ENCODE measurements around the gene SLC16A8. TPM values are rescaled to one million over a fixed set of nuclear protein-coding genes. Genes with fewer than 3 reads are reported as not detected.

The SLC16A8 gene
- total and polyA plus RNA-seq, 4 donors: 0.32 to 0.64 (median 0.39) TPM; not detected in 1

DNA sequence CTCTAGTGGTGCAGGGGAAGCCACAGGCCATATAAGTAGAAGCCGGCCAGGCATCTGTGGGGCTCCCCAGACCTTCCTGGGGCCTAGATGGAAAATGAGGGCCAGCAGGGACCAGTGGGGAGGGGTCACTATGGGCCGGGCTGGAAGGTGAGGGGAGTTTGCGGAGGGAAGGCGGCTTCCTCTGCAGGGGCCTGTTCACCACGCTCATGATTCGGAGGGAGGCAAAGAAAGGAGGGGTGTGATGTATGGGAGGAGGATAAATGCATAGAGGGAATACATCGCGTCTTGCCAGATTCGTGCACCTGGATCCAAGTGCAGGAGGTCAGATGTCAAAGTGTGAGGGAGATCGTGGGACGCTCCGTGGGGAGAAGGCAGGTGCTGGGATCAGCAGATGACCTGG is 6.9 kb downstream of the SLC16A8 start:
- no peak overlapping the region for H3K4me3 ChIP-seq
- peaks cover 0 to 28% (median 8%) of the 10 kb centered on the region in 4 donors for H3K36me3 ChIP-seq (ENCODE audit: control insufficient read depth in 4 of 4, insufficient read depth in 4 of 4, low read length in 4 of 4)
- DNase-seq (no peak), ATAC-seq (ENCODE audit: insufficient read depth, low FRiP score) (no peak)
- H3K9ac ChIP-seq (ENCODE audit: insufficient read depth in 1 of 2, low read length in 2 of 2): no peak overlapping the region
- H3K27me3 ChIP-seq (ENCODE audit: control insufficient read depth in 3 of 3, insufficient read depth in 3 of 3, low read length in 2 of 3): peaks cover 0 to 9% (median 6%) of the 10 kb centered on the region in 3 donors
- 88 to 92% methylated on average over 12 of the region's 12 CpGs for WGBS, 2 donors
- peaks cover 0 to 4% (median 0%) of the 10 kb centered on the region in 4 donors for H3K9me3 ChIP-seq (ENCODE audit: control insufficient read depth in 4 of 4, insufficient read depth in 3 of 4, low read length in 3 of 4)
- H3K27ac ChIP-seq (ENCODE audit: low read depth in 1 of 2, low read length in 1 of 2): no peak overlapping the region
- TF ChIP-seq, protein P1, sequence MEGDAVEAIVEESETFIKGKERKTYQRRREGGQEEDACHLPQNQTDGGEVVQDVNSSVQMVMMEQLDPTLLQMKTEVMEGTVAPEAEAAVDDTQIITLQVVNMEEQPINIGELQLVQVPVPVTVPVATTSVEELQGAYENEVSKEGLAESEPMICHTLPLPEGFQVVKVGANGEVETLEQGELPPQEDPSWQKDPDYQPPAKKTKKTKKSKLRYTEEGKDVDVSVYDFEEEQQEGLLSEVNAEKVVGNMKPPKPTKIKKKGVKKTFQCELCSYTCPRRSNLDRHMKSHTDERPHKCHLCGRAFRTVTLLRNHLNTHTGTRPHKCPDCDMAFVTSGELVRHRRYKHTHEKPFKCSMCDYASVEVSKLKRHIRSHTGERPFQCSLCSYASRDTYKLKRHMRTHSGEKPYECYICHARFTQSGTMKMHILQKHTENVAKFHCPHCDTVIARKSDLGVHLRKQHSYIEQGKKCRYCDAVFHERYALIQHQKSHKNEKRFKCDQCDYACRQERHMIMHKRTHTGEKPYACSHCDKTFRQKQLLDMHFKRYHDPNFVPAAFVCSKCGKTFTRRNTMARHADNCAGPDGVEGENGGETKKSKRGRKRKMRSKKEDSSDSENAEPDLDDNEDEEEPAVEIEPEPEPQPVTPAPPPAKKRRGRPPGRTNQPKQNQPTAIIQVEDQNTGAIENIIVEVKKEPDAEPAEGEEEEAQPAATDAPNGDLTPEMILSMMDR (IDR thresholded peaks at IDR 0.05; ENCODE audit: control extremely low read depth, extremely low read depth): no peak
- H3K4me1 ChIP-seq (ENCODE audit: control insufficient read depth in 5 of 5, insufficient read depth in 5 of 5, low read length in 5 of 5): peaks cover 0 to 13% (median 0%) of the 10 kb centered on the region in 5 donors

DNA sequence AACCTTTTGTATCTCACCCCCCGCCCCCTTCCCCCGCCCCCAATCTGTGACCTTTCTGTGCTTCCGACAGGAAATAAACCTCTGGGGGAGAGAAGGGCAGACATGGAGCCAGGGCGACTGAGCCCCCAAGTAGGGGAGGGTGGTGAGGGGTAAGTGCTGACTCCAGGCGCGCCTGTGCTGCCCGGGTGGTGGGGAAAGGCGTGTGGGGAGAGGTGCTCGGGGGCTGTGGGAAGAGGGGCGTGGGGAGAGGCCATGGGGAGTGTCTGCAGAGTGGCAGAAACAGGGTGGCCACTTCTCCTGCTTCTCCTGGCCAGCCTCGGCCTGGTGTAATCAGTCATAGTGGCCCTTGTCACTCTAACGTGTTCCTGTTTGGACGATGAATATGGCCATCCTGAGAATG is 8.0 kb downstream of the SLC16A8 start:
- H3K36me3 ChIP-seq (ENCODE audit: control insufficient read depth in 4 of 4, insufficient read depth in 4 of 4, low read length in 4 of 4): peaks cover 0 to 37% (median 8%) of the 10 kb centered on the region in 4 donors
- WGBS, 2 donors: 88 to 91% methylated on average over 13 of the region's 13 CpGs

DNA sequence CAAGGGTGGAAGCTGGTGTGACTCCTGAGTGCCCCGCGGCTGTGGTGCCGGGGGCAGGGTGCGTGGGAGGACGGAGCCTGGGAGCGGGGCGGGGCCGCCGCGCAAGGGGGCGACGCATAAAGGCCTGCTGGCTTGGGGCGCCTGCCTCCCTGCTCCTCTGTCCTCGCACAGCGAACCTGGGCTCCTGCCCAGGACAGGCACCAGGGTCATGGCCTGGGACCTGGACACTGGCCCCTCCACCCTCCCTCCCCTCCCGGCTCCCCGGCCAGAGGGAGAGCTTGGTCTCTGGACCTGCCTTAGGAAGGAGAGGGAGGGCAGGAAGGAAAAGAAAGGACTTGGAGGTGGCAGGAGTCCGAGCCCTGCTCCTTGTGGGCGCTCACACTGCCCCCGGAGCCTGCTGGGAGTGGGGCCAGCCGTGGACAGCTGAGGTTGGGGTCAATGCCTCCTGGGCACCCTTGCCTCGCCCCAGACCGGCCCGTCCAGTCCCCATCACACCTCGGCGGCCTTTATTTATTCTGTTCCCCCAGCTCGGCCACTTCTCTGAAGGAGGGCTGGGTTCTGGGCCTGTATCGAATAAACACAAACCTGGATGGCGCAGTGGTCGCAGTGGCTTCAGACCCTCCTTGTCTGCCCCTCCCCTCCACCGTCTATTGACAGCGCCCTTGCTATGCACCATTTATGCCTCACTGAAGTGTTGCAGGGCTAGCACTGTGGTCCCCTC is 8.7 kb downstream of the SLC16A8 start:
- Histone ChIP-seq H3K27me3 (ENCODE audit: control insufficient read depth in 3 of 3, insufficient read depth in 3 of 3, low read length in 2 of 3) (no peaks in the 10 kb centered on the region), H3K36me3 (ENCODE audit: control insufficient read depth in 4 of 4, insufficient read depth in 4 of 4, low read length in 4 of 4) (peaks cover 0 to 37% (median 8%) of the 10 kb centered on the region in 4 donors), H3K27ac (ENCODE audit: low read depth in 1 of 2, low read length in 1 of 2) (no peak overlapping the region), H3K9me3 (ENCODE audit: control insufficient read depth in 4 of 4, insufficient read depth in 3 of 4, low read length in 3 of 4) (no peaks in the 10 kb centered on the region), H3K4me3 (no peak overlapping the region), H3K9ac (ENCODE audit: insufficient read depth in 1 of 2, low read length in 2 of 2) (no peak overlapping the region), H3K4me1 (ENCODE audit: control insufficient read depth in 5 of 5, insufficient read depth in 5 of 5, low read length in 5 of 5) (no peaks in the 10 kb centered on the region)
- DNase-seq (no peak), ATAC-seq (ENCODE audit: insufficient read depth, low FRiP score) (no peak)
- TF ChIP-seq, protein P1 (IDR thresholded peaks at IDR 0.05; ENCODE audit: control extremely low read depth, extremely low read depth): no peak
- 91 to 96% methylated on average over 29 to 32 of the region's 32 CpGs for WGBS, 2 donors

More for the DNA sequence above, 8.0 kb downstream of the SLC16A8 start:
- Histone ChIP-seq H3K9ac (ENCODE audit: insufficient read depth in 1 of 2, low read length in 2 of 2) (no peak overlapping the region), H3K27ac (ENCODE audit: low read depth in 1 of 2, low read length in 1 of 2) (no peak overlapping the region), H3K9me3 (ENCODE audit: control insufficient read depth in 4 of 4, insufficient read depth in 3 of 4, low read length in 3 of 4) (peaks cover 0 to 3% (median 0%) of the 10 kb centered on the region in 4 donors), H3K27me3 (ENCODE audit: control insufficient read depth in 3 of 3, insufficient read depth in 3 of 3, low read length in 2 of 3) (peaks cover 0 to 3% (median 0%) of the 10 kb centered on the region in 3 donors), H3K4me3 (no peak overlapping the region), H3K4me1 (ENCODE audit: control insufficient read depth in 5 of 5, insufficient read depth in 5 of 5, low read length in 5 of 5) (peaks cover 0 to 4% (median 0%) of the 10 kb centered on the region in 5 donors)
- TF ChIP-seq, protein P1 (IDR thresholded peaks at IDR 0.05; ENCODE audit: control extremely low read depth, extremely low read depth): no peak
- DNase-seq (no peak), ATAC-seq (ENCODE audit: insufficient read depth, low FRiP score) (no peak)

All from lung (tissue), 12 donors.